ENCODE results near the gene TMX3. TPM values are rescaled to one million over a fixed set of nuclear protein-coding genes. Genes with fewer than 3 reads are reported as not detected.

The TMX3 gene
- polyA plus RNA-seq, 1 of the 3 experiments (the other 2 are of a cell fraction): 23.3 TPM

- H3F3A ChIP-seq (replicated peaks; ENCODE audit: insufficient read depth): no peaks in the 10 kb centered on the region
- no peaks in the 10 kb centered on the region for H3K79me2 ChIP-seq (ENCODE audit: insufficient read depth)
- H3K9ac ChIP-seq: no peak overlapping the region
- peaks cover 0 to 4% of the 10 kb centered on the region in 2 experiments for H3K36me3 ChIP-seq (replicated peaks in 1 of 2; ENCODE audit: control insufficient read depth in 1 of 2, insufficient read depth in 2 of 2, low read length in 1 of 2)
- no peak for TF ChIP-seq RCOR1 (IDR thresholded peaks at IDR 0.05; ENCODE audit: low read length)
- TF ChIP-seq NFIC (IDR thresholded peaks at IDR 0.05; ENCODE audit: borderline replicate concordance): no peak
- TF ChIP-seq, protein P1, sequence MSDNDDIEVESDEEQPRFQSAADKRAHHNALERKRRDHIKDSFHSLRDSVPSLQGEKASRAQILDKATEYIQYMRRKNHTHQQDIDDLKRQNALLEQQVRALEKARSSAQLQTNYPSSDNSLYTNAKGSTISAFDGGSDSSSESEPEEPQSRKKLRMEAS (IDR thresholded peaks at IDR 0.05; ENCODE audit: low read depth): no peak
- no peak for TF ChIP-seq RXRA (IDR thresholded peaks at IDR 0.05; ENCODE audit: borderline replicate concordance, low read depth)
- TF ChIP-seq USF2 (IDR thresholded peaks at IDR 0.05; ENCODE audit: borderline replicate concordance, low read depth, low read length): no peak
- no peak for TF ChIP-seq TEAD4 (IDR thresholded peaks at IDR 0.05; ENCODE audit: borderline replicate concordance, insufficient read depth)
- no peak for TF ChIP-seq MXI1 (IDR thresholded peaks at IDR 0.05; ENCODE audit: low read depth, low read length)
- TF ChIP-seq MEF2A (IDR thresholded peaks at IDR 0.05; ENCODE audit: borderline replicate concordance, low read depth): no peak
- no peak for TF ChIP-seq EP300 (IDR thresholded peaks at IDR 0.05; ENCODE audit: borderline replicate concordance in 1 of 2, low read depth in 1 of 2, low read length in 1 of 2)
- TF ChIP-seq RAD21 (IDR thresholded peaks at IDR 0.05; ENCODE audit: low read length): no peak
- TF ChIP-seq SMC3 (IDR thresholded peaks at IDR 0.05; ENCODE audit: low read depth, low read length): no peak
- TF ChIP-seq FOSL2 (IDR thresholded peaks at IDR 0.05; ENCODE audit: borderline replicate concordance, low read depth): no peak
- no peak for TF ChIP-seq EZH2phosphoT487 (IDR thresholded peaks at IDR 0.05; ENCODE audit: borderline replicate concordance, low read depth)
- H3K27me3 ChIP-seq (ENCODE audit: insufficient read depth): no peaks in the 10 kb centered on the region
- no peak overlapping the region; a peak in 1 of 4 replicates for H3K27ac ChIP-seq (ENCODE audit: low read depth in 2 of 2, low read length in 1 of 2)
- H4K20me1 ChIP-seq (ENCODE audit: insufficient read depth): no peaks in the 10 kb centered on the region
- H2AFZ ChIP-seq (ENCODE audit: low read depth): no peak overlapping the region
- 100% methylated on average over 1 of the region's 1 CpG for WGBS (ENCODE audit: low lambda C conversion rate)
- ChIA-PET POLR2A (no interaction called here), CTCF (no interaction called here)
- peaks cover 0 to 10% of the 10 kb centered on the region in 2 experiments; a peak in 2 of 4 replicates for H3K4me1 ChIP-seq (ENCODE audit: control insufficient read depth in 1 of 2, insufficient read depth in 2 of 2, low read depth in 1 of 2, low read length in 1 of 2)
- no peaks in the 10 kb centered on the region for H3K9me3 ChIP-seq
- H3K4me3 ChIP-seq (ENCODE audit: low read depth in 2 of 2, low read length in 1 of 2): no peak overlapping the region
- H3K9me2 ChIP-seq: no peaks in the 10 kb centered on the region
- DNase-seq: no peak
- no peak overlapping the region for H3K4me2 ChIP-seq
Measured at GRCh38 chr18:68740966-68741365, 26.1 kb upstream of the TMX3 start.

GRCh38 chr18:68739462-68739861 lies 24.6 kb upstream of the TMX3 start:
- H2AFZ ChIP-seq (ENCODE audit: low read depth): no peak overlapping the region
- ChIA-PET CTCF (interaction anchor here (0.5 to 0.6 kb wide), 3 partner anchors 66 to 1111 kb away, joined by 3 read pairs; no protein-coding TSS in a partner anchor), POLR2A (no interaction called here)
- WGBS (ENCODE audit: low lambda C conversion rate): 44% methylated on average over 1 of the region's 1 CpG
- H3K9me3 ChIP-seq: no peaks in the 10 kb centered on the region
- H3K4me2 ChIP-seq: no peak overlapping the region
- H3K9ac ChIP-seq: no peak overlapping the region
- H3K27ac ChIP-seq (ENCODE audit: low read depth in 2 of 2, low read length in 1 of 2): no peak overlapping the region
- H3K79me2 ChIP-seq (ENCODE audit: insufficient read depth): no peaks in the 10 kb centered on the region
- H3K9me2 ChIP-seq: no peaks in the 10 kb centered on the region
- H3F3A ChIP-seq (replicated peaks; ENCODE audit: insufficient read depth): peaks cover 5% of the 10 kb centered on the region
- H3K4me3 ChIP-seq (ENCODE audit: low read depth in 2 of 2, low read length in 1 of 2): no peak overlapping the region
- H3K27me3 ChIP-seq (ENCODE audit: insufficient read depth): no peaks in the 10 kb centered on the region
- peaks cover 4 to 10% of the 10 kb centered on the region in 2 experiments; a peak in 3 of 4 replicates for H3K4me1 ChIP-seq (ENCODE audit: control insufficient read depth in 1 of 2, insufficient read depth in 2 of 2, low read depth in 1 of 2, low read length in 1 of 2)
- H3K36me3 ChIP-seq (replicated peaks in 1 of 2; ENCODE audit: control insufficient read depth in 1 of 2, insufficient read depth in 2 of 2, low read length in 1 of 2): peaks cover 0 to 4% of the 10 kb centered on the region in 2 experiments
- DNase-seq: no peak
- no peaks in the 10 kb centered on the region for H4K20me1 ChIP-seq (ENCODE audit: insufficient read depth)
- TF ChIP-seq FOSL2 (IDR thresholded peaks at IDR 0.05; ENCODE audit: borderline replicate concordance, low read depth) (no peak), SIN3A (IDR thresholded peaks at IDR 0.05; ENCODE audit: borderline replicate concordance, low read depth, low read length) (no peak), FOXM1 (IDR thresholded peaks at IDR 0.05; ENCODE audit: low read depth) (no peak), USF2 (IDR thresholded peaks at IDR 0.05; ENCODE audit: borderline replicate concordance, low read depth, low read length) (no peak), EZH2phosphoT487 (IDR thresholded peaks at IDR 0.05; ENCODE audit: borderline replicate concordance, low read depth) (no peak), GABPA (IDR thresholded peaks at IDR 0.05; ENCODE audit: low read depth) (no peak), SMC3 (IDR thresholded peaks at IDR 0.05; ENCODE audit: low read depth, low read length) (no peak), TAF1 (IDR thresholded peaks at IDR 0.05; ENCODE audit: borderline replicate concordance, low read depth, low read length) (no peak), GATA2 (CRISPR knock-in tag; IDR thresholded peaks at IDR 0.05) (no peak), CHD2 (IDR thresholded peaks at IDR 0.05; ENCODE audit: low read length, partially characterized antibody) (no peak), RAD21 (IDR thresholded peaks at IDR 0.05; ENCODE audit: low read length) (no peak), RXRA (IDR thresholded peaks at IDR 0.05; ENCODE audit: borderline replicate concordance, low read depth) (no peak), NFIC (IDR thresholded peaks at IDR 0.05; ENCODE audit: borderline replicate concordance) (no peak), NRF1 (IDR thresholded peaks at IDR 0.05; ENCODE audit: low read depth, low read length) (no peak), FOXJ3 (CRISPR knock-in tag; IDR thresholded peaks at IDR 0.05) (no peak), YY1 (IDR thresholded peaks at IDR 0.05; ENCODE audit: low read depth) (no peak), ZBTB33 (IDR thresholded peaks at IDR 0.05; ENCODE audit: borderline replicate concordance, low read depth) (no peak)
- TF ChIP-seq, protein P1 (IDR thresholded peaks at IDR 0.05; ENCODE audit: low read depth): no peak
